ENCODE measurements around the gene BDH1. TPM values are rescaled to one million over a fixed set of nuclear protein-coding genes. Genes with fewer than 3 reads are reported as not detected.

BDH1 gene
- total RNA-seq, 1 donor, result 5.2 TPM

- DNase-seq (ENCODE audit: low read depth), result no peak
- TF ChIP-seq CTCF (IDR thresholded peaks at IDR 0.05; ENCODE audit: insufficient read depth, low read depth, low read length), result no peak
- H3K4me3 ChIP-seq (ENCODE audit: low read depth, low read length), result no peak overlapping the region
Observed at GRCh38 chr3:197495999-197496745, 59.6 kb downstream of the BDH1 start.

GRCh38 chr3:197495499-197495898 is 60.3 kb downstream of the BDH1 start:
- DNase-seq (ENCODE audit: low read depth), result no peak
- no peak for TF ChIP-seq CTCF (IDR thresholded peaks at IDR 0.05; ENCODE audit: insufficient read depth, low read depth, low read length)
- no peak overlapping the region for H3K4me3 ChIP-seq (ENCODE audit: low read depth, low read length)

GRCh38 chr3:197495059-197495455 is 60.7 kb downstream of the BDH1 start:
- no peak for DNase-seq (ENCODE audit: low read depth)
- no peak for TF ChIP-seq CTCF (IDR thresholded peaks at IDR 0.05; ENCODE audit: insufficient read depth, low read depth, low read length)

GRCh38 chr3:197494366-197495058 is 61.3 kb downstream of the BDH1 start:
- no peak for DNase-seq (ENCODE audit: low read depth)
- no peak overlapping the region for H3K4me3 ChIP-seq (ENCODE audit: low read depth, low read length)
- no peak for TF ChIP-seq CTCF (IDR thresholded peaks at IDR 0.05; ENCODE audit: insufficient read depth, low read depth, low read length)

More at GRCh38 chr3:197495059-197495455, 60.7 kb downstream of the BDH1 start:
- no peak overlapping the region for H3K4me3 ChIP-seq (ENCODE audit: low read depth, low read length)

DNA sequence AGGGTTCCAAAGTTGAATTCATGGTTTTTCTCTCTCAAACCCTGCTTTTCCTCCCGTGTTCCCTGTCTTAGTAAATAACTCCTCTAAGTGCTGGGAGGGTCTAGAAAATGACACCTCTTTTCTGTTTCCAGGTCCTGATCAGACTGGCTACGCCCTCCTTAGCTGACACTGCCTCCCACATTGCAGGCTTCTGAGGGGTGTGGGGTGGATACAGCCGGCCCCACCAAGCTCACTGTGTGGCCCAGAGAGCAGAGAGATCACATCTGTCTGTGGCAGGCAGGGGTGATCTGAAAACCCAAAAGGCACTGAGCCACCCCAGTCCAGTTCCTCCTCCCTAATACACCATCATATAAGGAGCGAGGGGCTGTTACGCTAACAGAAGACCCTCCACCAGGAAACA is 62.7 kb downstream of the BDH1 start:
- TF ChIP-seq CTCF (IDR thresholded peaks at IDR 0.05; ENCODE audit: insufficient read depth, low read depth, low read length), result no peak
- DNase-seq (ENCODE audit: low read depth), result no peak

GRCh38 chr3:197491923-197492664 is 63.7 kb downstream of the BDH1 start:
- no peak for TF ChIP-seq CTCF (IDR thresholded peaks at IDR 0.05; ENCODE audit: insufficient read depth, low read depth, low read length)
- H3K4me3 ChIP-seq (ENCODE audit: low read depth, low read length), result no peak overlapping the region
- no peak for DNase-seq (ENCODE audit: low read depth)

More for the DNA sequence above, 62.7 kb downstream of the BDH1 start:
- no peak overlapping the region for H3K4me3 ChIP-seq (ENCODE audit: low read depth, low read length)
